Keratinocyte (primary cell): ENCODE results near the gene SEMA4A. TPM values are rescaled to one million over a fixed set of nuclear protein-coding genes. Genes with fewer than 3 reads are reported as not detected.
A peak's percentile ranks its signal among the peaks of the same experiment; 100 is the strongest.
"Not testable (repeated sequence)": the region's sequence is repeated elsewhere in the genome, so short reads cannot be mapped to it uniquely, and the experiment has no call there.

Experiments used
- DNase-seq: peaks from one replicate; pipeline ENCODE4 v3.0.0-alpha.2; 2011; ENCODE audit warnings: low read depth, missing footprints, low spot score
- FAIRE-seq: peaks from 2 replicates; lab custom pipeline; 2011; peaks lifted over from hg19 to GRCh38; lab: Jason Lieb, UNC
- H2AFZ ChIP-seq: 2 replicates; pipeline ENCODE4 v1.6.0; 2012; ENCODE audit warnings: low read length, control low read depth, inconsistent platforms; ENCODE audit not compliant: control insufficient read depth
- H3K27ac ChIP-seq: 2 replicates; pipeline ENCODE4 v1.5.1; 2011; ENCODE audit warnings: low read length; ENCODE audit not compliant: control insufficient read depth, insufficient read depth
- H3K27me3 ChIP-seq: 3 replicates; pipeline ENCODE4 v1.6.0; 2011; ENCODE audit warnings: low read length; ENCODE audit not compliant: control insufficient read depth, insufficient read depth; ENCODE audit errors: extremely low read depth
- H3K36me3 ChIP-seq, 2 experiments: 2 replicates in 1 of 2; 3 replicates in 1 of 2; pipeline ENCODE4 v1.5.1; 2011; ENCODE audit warnings: low read length in 2 of 2, mild to moderate bottlenecking in 1 of 2; ENCODE audit not compliant: control insufficient read depth in 2 of 2, insufficient read depth in 2 of 2; ENCODE audit errors: extremely low read depth in 1 of 2
- H3K4me1 ChIP-seq: 3 replicates; pipeline ENCODE4 v1.5.1; 2011; ENCODE audit warnings: low read length; ENCODE audit not compliant: control insufficient read depth, insufficient read depth; ENCODE audit errors: extremely low read depth
- H3K4me2 ChIP-seq: 3 replicates; pipeline ENCODE4 v1.6.0; 2011; ENCODE audit warnings: low read depth, low read length; ENCODE audit not compliant: control insufficient read depth, insufficient read depth; ENCODE audit errors: extremely low read depth
- H3K4me3 ChIP-seq, 3 experiments: fragments of 200-600 bp in 1 of 3; sonication (generic) in 1 of 3; 2 replicates in 2 of 3; 3 replicates in 1 of 3; pipeline ENCODE4 v1.5.1; 2011 to 2016; ENCODE audit warnings: low read length in 3 of 3, mild to moderate bottlenecking in 3 of 3, control low read depth in 2 of 3, inconsistent platforms in 1 of 3, low read depth in 1 of 3, mixed read lengths in 1 of 3, mixed run types in 1 of 3, moderate library complexity in 1 of 3; ENCODE audit not compliant: control insufficient read depth in 2 of 3, insufficient read depth in 2 of 3; ENCODE audit errors: extremely low read depth in 1 of 3
- H3K79me2 ChIP-seq: 2 replicates; pipeline ENCODE4 v1.6.0; 2012; ENCODE audit warnings: low read length; ENCODE audit not compliant: control insufficient read depth, insufficient read depth
- H3K9ac ChIP-seq: 3 replicates; pipeline ENCODE4 v1.6.0; 2011; ENCODE audit warnings: low read length; ENCODE audit not compliant: control insufficient read depth, insufficient read depth; ENCODE audit errors: extremely low read depth
- H3K9me1 ChIP-seq: 3 replicates; pipeline ENCODE4 v1.6.0; 2011; ENCODE audit warnings: low read length; ENCODE audit not compliant: control insufficient read depth, insufficient read depth; ENCODE audit errors: extremely low read depth
- H3K9me3 ChIP-seq: 2 replicates; pipeline ENCODE4 v1.5.1; 2012; ENCODE audit warnings: low read depth, low read length; ENCODE audit not compliant: control insufficient read depth
- H4K20me1 ChIP-seq: 3 replicates; pipeline ENCODE4 v1.6.0; 2011; ENCODE audit warnings: low read length; ENCODE audit not compliant: control insufficient read depth, insufficient read depth; ENCODE audit errors: extremely low read depth
- CTCF ChIP-seq, 3 experiments: IDR thresholded peaks in 1 of 3; conservative IDR thresholded peaks in 1 of 3; optimal IDR thresholded peaks in 1 of 3; 2 replicates in 2 of 3; 3 replicates in 1 of 3; pipeline versions ENCODE3 to v1.5.1; 2011; ENCODE audit warnings: low read length in 3 of 3, mild to moderate bottlenecking in 3 of 3, moderate library complexity in 2 of 3, control low read depth in 1 of 3, inconsistent platforms in 1 of 3; ENCODE audit not compliant: insufficient read depth in 2 of 3; ENCODE audit errors: extremely low read depth in 1 of 3
- EZH2 ChIP-seq: IDR thresholded peaks from one replicate; pipeline ENCODE4 v1.6.1; 2012; ENCODE audit warnings: inconsistent platforms, mild to moderate bottlenecking, low read length, moderate library complexity
- dilution Hi-C: fragments of 300-500 bp; cut with MboI; formaldehyde crosslinking; loops from one replicate; pipeline ENCODE4 v1.7.0; 2020; ENCODE audit warnings: low sequenced_read_pairs; ENCODE audit not compliant: extremely low pct_ligation_motif_present
- polyA plus RNA-seq, 5 experiments: library from polyadenylated mRNA; depleted of rRNA in 3 of 5; stranded (reverse) in 3 of 5; stranded (forward) in 1 of 5; unstranded in 1 of 5; fragments of >200 nt; gene quantifications; 1 replicate in 1 of 5; 2 replicates in 3 of 5; 3 replicates in 1 of 5; pipeline versions ENCODE4 v1.2.1 to v1.2.3, GENCODE V29; 2011 to 2012; ENCODE audit warnings: missing spikeins in 2 of 5, low read depth in 1 of 5, low replicate concordance in 1 of 5

SEMA4A gene
- polyA plus RNA-seq, 1 donor (not counting 4 experiments of a cell fraction or from before 2014, with no cell fraction given): 7.9 TPM

- H3K27me3 ChIP-seq: no peaks in the 10 kb centered on the region
- FAIRE-seq (no peak), DNase-seq (no peak)
- peaks cover 2 to 17% of the 10 kb centered on the region in 2 experiments for H3K36me3 ChIP-seq
- H3K4me2 ChIP-seq: peak overlapping the region; percentile 97
- TF ChIP-seq EZH2 (no peak), CTCF (optimal IDR thresholded peaks at IDR 0.05 in 1 of 3, IDR thresholded peaks at IDR 0.05 in 1 of 3, conservative IDR thresholded peaks at IDR 0.05 in 1 of 3; ENCODE audit: extremely low read depth in 1 of 3, insufficient read depth in 2 of 3, low read length in 3 of 3) (no peak)
- peaks cover 65% of the 10 kb centered on the region for H3K4me1 ChIP-seq
- H3K9me1 ChIP-seq: peaks cover 3% of the 10 kb centered on the region
- no peak overlapping the region for H2AFZ ChIP-seq
- no peaks in the 10 kb centered on the region for H3K9me3 ChIP-seq
- peak overlapping the region; percentile 70 for H3K27ac ChIP-seq
- dilution Hi-C loops: no loop called here
- peak overlapping the region; percentile 100 for H3K9ac ChIP-seq
- peaks cover 93% of the 10 kb centered on the region for H3K79me2 ChIP-seq
- H3K4me3 ChIP-seq: peak overlapping the region; percentile 19 to 68 (median 59)
- H4K20me1 ChIP-seq: peaks cover 30% of the 10 kb centered on the region
Observed at GRCh38 chr1:156119503-156120209, 33.7 kb upstream of the SEMA4A start.

GRCh38 chr1:156120318-156120717, 33.1 kb upstream of the SEMA4A start:
- no peak overlapping the region for H2AFZ ChIP-seq
- H3K9me1 ChIP-seq: peaks cover 3% of the 10 kb centered on the region
- DNase-seq (no peak), FAIRE-seq (no peak)
- H3K36me3 ChIP-seq: peaks cover 2 to 20% of the 10 kb centered on the region in 2 experiments
- H3K4me1 ChIP-seq: peaks cover 71% of the 10 kb centered on the region
- peaks cover 26% of the 10 kb centered on the region for H4K20me1 ChIP-seq
- no peaks in the 10 kb centered on the region for H3K27me3 ChIP-seq
- peak overlapping the region in 2 of 3 experiments; percentile 11 to 68 for H3K4me3 ChIP-seq
- H3K4me2 ChIP-seq: peak overlapping the region; percentile 97
- no peaks in the 10 kb centered on the region for H3K9me3 ChIP-seq
- H3K79me2 ChIP-seq: peaks cover 93% of the 10 kb centered on the region
- TF ChIP-seq CTCF (optimal IDR thresholded peaks at IDR 0.05 in 1 of 3, IDR thresholded peaks at IDR 0.05 in 1 of 3, conservative IDR thresholded peaks at IDR 0.05 in 1 of 3; ENCODE audit: extremely low read depth in 1 of 3, insufficient read depth in 2 of 3, low read length in 3 of 3): no peak
- TF ChIP-seq EZH2: no peak
- H3K27ac ChIP-seq: peak overlapping the region; percentile 70
- dilution Hi-C loops: no loop called here
- H3K9ac ChIP-seq: peak overlapping the region; percentile 66

GRCh38 chr1:156121005-156121404, 32.4 kb upstream of the SEMA4A start:
- H2AFZ ChIP-seq, H3K27me3 ChIP-seq, H3K9me3 ChIP-seq, dilution Hi-C loops, DNase-seq, H3K9me1 ChIP-seq, FAIRE-seq: not testable (repeated sequence)
- Histone ChIP-seq H4K20me1 (peaks cover 26% of the 10 kb centered on the region), H3K36me3 (peaks cover 2 to 20% of the 10 kb centered on the region in 2 experiments), H3K79me2 (peaks cover 87% of the 10 kb centered on the region), H3K4me3 (peak overlapping the region; percentile 1 to 68 (median 66)), H3K4me2 (peak overlapping the region; percentile 97), H3K27ac (peak overlapping the region; percentile 97), H3K4me1 (peaks cover 74% of the 10 kb centered on the region), H3K9ac (peak overlapping the region; percentile 66)
